SU-DHL-6 (cell line): ENCODE data around the gene CEP97.

Source experiments
- H2AFZ ChIP-seq: fragments of 200-600 bp; sonication (generic); 2 replicates; pipeline ENCODE4 v1.6.1; 2014; ENCODE audit warnings: low read depth, mild to moderate bottlenecking, moderate library complexity, mixed read lengths, antibody characterized with exemption, low read length; ENCODE audit not compliant: severe bottlenecking
- H3F3A ChIP-seq: fragments of 200-600 bp; shearing (Covaris generic); 2 replicates; pipeline ENCODE4 v1.6.0; 2016; ENCODE audit warnings: antibody characterized with exemption, mild to moderate bottlenecking; ENCODE audit not compliant: insufficient read depth
- H3K27ac ChIP-seq: fragments of 200-600 bp; sonication (generic); 2 replicates; pipeline ENCODE4 v1.5.1; 2016; ENCODE audit warnings: low read depth, mild to moderate bottlenecking, low read length, moderate library complexity, mixed read lengths
- H3K27me3 ChIP-seq: fragments of 200-600 bp; sonication (generic), shearing (Covaris generic); 2 replicates; pipeline ENCODE4 v1.6.0; 2014; ENCODE audit warnings: mild to moderate bottlenecking, low read length
- H3K36me3 ChIP-seq: fragments of 200-600 bp; sonication (generic); 2 replicates; pipeline ENCODE4 v1.6.1; 2014; ENCODE audit warnings: mild to moderate bottlenecking, low read length, mixed read lengths
- H3K4me2 ChIP-seq: fragments of 300-600, 200-600 bp; shearing (Covaris generic), sonication (generic); 2 replicates; pipeline ENCODE4 v1.6.0; 2014; ENCODE audit warnings: low read length, low read depth, mild to moderate bottlenecking; ENCODE audit not compliant: poor library complexity, severe bottlenecking
- H3K4me3 ChIP-seq: fragments of 200-600 bp; sonication (generic); 2 replicates; pipeline ENCODE4 v1.5.1; 2014; ENCODE audit warnings: antibody characterized with exemption, low read length, mild to moderate bottlenecking, mixed read lengths; ENCODE audit not compliant: insufficient read depth, poor library complexity, severe bottlenecking
- H3K79me2 ChIP-seq: fragments of 200-600 bp; sonication (generic); 2 replicates; pipeline ENCODE4 v1.6.1; 2014; ENCODE audit warnings: mild to moderate bottlenecking, low read length, moderate library complexity; ENCODE audit not compliant: insufficient read depth
- H3K9ac ChIP-seq: fragments of 200-600 bp; sonication (generic); 2 replicates; pipeline ENCODE4 v1.7.0; 2014; ENCODE audit warnings: mild to moderate bottlenecking, low read length
- H3K9me2 ChIP-seq: fragments of 200-600 bp; sonication (generic); replicated peaks from 2 replicates; pipeline ENCODE4 v1.6.1; 2014; ENCODE audit warnings: low read length; ENCODE audit not compliant: insufficient read depth
- H3K9me3 ChIP-seq: fragments of 200-600 bp; sonication (generic); 2 replicates; pipeline ENCODE4 v1.6.1; 2014; ENCODE audit warnings: low read length, mixed read lengths; ENCODE audit not compliant: insufficient read depth
- H4K20me1 ChIP-seq: fragments of 200-600 bp; sonication (generic); 2 replicates; pipeline ENCODE4 v1.6.1; 2014; ENCODE audit warnings: low read depth, mild to moderate bottlenecking, antibody characterized with exemption, low read length, moderate library complexity, mixed read lengths
- CTCF ChIP-seq: fragments of 200-600 bp; sonication (generic); IDR thresholded peaks from one replicate; pipeline ENCODE4 v1.5.1; 2017; ENCODE audit warnings: antibody characterized with exemption, mild to moderate bottlenecking, low read length, moderate library complexity; ENCODE audit not compliant: insufficient read depth, poor library complexity, severe bottlenecking
- EZH2phosphoT487 ChIP-seq: fragments of 200-600 bp; sonication (generic), shearing (Covaris generic); conservative IDR thresholded peaks from 2 replicates; pipeline ENCODE4 v1.6.1; 2018; ENCODE audit warnings: mild to moderate bottlenecking, antibody characterized with exemption, low read length, moderate library complexity, mixed read lengths

The CEP97 gene

DNA sequence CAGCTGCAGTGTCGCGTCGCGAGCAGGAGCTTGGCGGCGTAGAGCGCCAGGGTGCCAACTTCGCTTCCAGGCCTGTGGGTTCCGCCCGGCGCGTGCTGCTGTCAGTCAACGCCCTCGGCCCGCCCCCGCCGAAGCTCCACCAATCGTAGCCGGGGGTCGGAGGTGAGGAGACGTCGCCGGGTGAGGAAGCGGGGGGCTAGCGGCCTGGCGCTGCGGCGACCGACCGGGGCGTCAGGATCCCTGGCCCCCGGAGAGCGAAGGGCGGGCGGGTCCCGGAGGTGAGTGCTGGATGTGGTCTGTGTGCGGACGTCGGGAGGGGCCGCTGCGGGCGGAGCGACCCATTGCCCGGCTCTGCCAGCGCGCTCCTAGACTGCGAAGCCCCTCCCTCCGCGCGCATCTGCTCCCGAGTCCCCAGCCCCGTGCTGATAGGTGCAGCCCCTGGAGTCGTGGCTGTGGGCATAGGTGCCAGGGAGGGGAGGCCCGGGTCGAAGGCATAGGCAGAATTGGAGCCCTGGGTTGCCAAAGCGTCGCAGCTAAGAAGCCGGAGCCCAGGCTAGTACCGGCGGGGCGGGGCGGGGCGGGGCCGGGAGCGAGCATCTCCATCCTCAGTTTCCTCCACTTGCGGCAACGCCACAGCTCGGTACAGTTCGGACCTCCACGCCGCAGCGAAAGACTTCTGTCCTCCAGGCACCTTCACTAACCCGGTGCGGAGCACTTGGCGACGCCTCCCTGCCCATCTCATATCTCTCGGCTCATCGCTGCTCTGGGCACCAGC lies 54.8 kb downstream of the CEP97 start, which contains the start of gene NXPE3:
TSS of gene NXPE3 (plus strand) at position 165 of the 775 bp plus-strand sequence. CDS start 6,386 bp downstream, outside the sequence.
- H3K9ac ChIP-seq = peak within 1 kb of the TSS; percentile 74
- H3K9me3 ChIP-seq = no peaks in the 10 kb centered on the region
- TF ChIP-seq EZH2phosphoT487 (no peak), CTCF (no peak)
- peak within 1 kb of the TSS; percentile 77 for H3K4me3 ChIP-seq
- peaks cover 26% of the 10 kb centered on the region for H3K79me2 ChIP-seq
- H3K9me2 ChIP-seq = no peaks in the 10 kb centered on the region
- H3K36me3 ChIP-seq = peaks cover 10% of the 10 kb centered on the region; the same call in 1 of the 2 replicates
- no peaks in the 10 kb centered on the region for H4K20me1 ChIP-seq
- H3K27ac ChIP-seq = peak within 1 kb of the TSS; percentile 72
- peaks cover 18% of the 10 kb centered on the region for H3F3A ChIP-seq
- no peaks in the 10 kb centered on the region for H3K27me3 ChIP-seq
- peak within 1 kb of the TSS; percentile 94 for H3K4me2 ChIP-seq
- peak within 1 kb of the TSS; percentile 77 for H2AFZ ChIP-seq

DNA sequence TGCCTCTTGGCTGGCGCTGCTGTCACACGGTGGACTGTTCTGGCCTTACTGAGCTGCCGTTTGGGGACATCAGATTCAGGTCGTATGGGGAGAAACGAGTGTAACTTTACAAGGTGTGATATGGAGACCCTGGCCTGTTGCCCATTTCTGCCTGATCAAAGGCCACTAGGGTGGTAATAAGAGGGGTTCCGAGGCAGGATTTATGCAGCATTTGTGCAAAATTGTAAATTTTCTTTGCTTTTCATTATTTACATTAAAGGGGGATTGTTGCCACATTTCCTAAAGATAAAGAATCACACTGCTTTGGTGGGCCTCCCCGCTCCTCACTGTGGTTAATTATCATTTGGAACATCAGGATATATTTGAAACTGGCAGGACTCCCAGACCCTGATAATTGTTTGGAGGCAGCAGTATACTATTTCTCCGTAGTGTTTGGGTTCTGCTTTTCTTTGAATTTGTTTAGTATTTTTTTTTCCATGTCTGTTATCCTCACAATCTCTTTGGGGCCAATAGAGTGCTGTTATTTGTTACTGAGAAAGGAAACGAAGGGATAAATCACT lies 55.5 kb downstream of the CEP97 start:
- Histone ChIP-seq H3K27me3 (no peaks in the 10 kb centered on the region), H3K27ac (peak overlapping the region; percentile 72), H3K9ac (peak overlapping the region; percentile 74), H2AFZ (peak overlapping the region; percentile 77), H3K79me2 (peaks cover 26% of the 10 kb centered on the region), H3K36me3 (peaks cover 10% of the 10 kb centered on the region; the same call in 1 of the 2 replicates), H3K9me3 (no peaks in the 10 kb centered on the region), H3K4me2 (peak overlapping the region; percentile 94), H3K9me2 (no peaks in the 10 kb centered on the region), H3K4me3 (peak overlapping the region; percentile 77), H3F3A (peaks cover 14% of the 10 kb centered on the region), H4K20me1 (no peaks in the 10 kb centered on the region)
- no peak for TF ChIP-seq EZH2phosphoT487
- TF ChIP-seq CTCF = no peak

DNA sequence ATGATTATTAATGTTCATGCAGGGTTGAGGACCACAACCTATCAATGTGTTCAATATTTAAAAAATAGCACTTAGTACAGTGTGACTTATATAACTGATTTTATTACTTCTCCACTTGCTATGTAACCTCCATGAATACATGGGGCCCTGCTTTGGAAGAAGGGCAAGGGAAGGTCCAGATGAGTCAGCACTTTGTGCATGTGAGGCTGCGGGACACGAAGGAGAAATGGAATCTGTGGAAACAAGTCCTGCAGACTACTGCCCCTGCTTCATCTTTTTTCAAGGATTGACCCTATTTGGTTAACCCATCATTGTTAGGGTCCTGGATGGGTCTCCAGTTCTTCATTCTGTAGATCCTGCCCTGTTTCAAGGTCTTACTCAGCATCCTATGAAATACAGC lies 56.2 kb downstream of the CEP97 start:
- H2AFZ ChIP-seq = no peak overlapping the region
- peak overlapping the region; percentile 94 for H3K4me2 ChIP-seq
- H4K20me1 ChIP-seq = no peaks in the 10 kb centered on the region
- peaks cover 10% of the 10 kb centered on the region; the same call in 1 of the 2 replicates for H3K36me3 ChIP-seq
- no peaks in the 10 kb centered on the region for H3K9me2 ChIP-seq
- TF ChIP-seq EZH2phosphoT487 (no peak), CTCF (no peak)
- peak overlapping the region; percentile 77 for H3K4me3 ChIP-seq
- no peaks in the 10 kb centered on the region for H3K27me3 ChIP-seq
- no peaks in the 10 kb centered on the region for H3K9me3 ChIP-seq
- peaks cover 7% of the 10 kb centered on the region; the same call in 1 of the 2 replicates for H3F3A ChIP-seq
- no peak overlapping the region for H3K27ac ChIP-seq
- peaks cover 26% of the 10 kb centered on the region for H3K79me2 ChIP-seq
- peak overlapping the region; percentile 74 for H3K9ac ChIP-seq
